ENCODE results near the gene RIMKLA.

The RIMKLA gene

GRCh38 chr1:42418516-42418915 lies 37.9 kb downstream of the RIMKLA start:
- TF ChIP-seq POLR2A (IDR thresholded peaks at IDR 0.05; ENCODE audit: low read depth, low read length) (no peak), TAF1 (IDR thresholded peaks at IDR 0.05; ENCODE audit: borderline replicate concordance, low read depth, low read length) (no peak), POLR2AphosphoS5 (IDR thresholded peaks at IDR 0.05; ENCODE audit: low read depth, low read length) (no peak)
- DNase-seq (ENCODE audit: insufficient read length) (no peak), FAIRE-seq (no peak)

DNA sequence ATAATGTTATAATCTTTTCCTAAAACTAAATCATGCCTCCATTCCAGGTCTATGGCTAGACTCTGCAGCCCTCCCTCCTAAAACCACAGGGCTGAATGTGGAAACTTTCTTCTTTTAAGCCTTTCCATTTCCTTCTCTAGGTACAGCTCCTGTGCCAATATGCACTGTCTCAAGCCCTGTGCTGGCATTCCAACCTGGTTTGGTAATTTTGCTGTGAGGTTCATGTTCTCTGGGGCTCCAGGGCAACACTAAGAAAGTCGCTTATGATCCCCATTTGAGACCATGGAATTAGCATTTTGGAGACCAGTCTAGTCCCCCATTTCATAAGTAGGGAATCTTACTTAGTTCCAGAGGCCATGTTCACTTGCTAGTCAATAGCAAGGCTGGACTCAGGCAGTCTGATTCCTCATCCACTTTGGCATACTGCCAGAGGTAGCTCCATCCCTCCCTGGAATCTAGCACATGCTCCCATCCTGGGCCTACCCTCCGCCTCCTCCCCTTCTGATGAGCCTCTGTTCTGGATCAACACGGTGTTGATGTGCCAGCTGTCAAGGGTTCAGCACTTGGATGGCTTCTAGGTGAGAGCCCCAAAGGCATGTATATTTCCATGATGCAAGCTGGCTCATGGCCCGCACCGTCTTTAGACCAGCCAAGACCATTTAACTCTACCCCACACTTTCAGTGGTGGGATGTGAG lies 38.7 kb downstream of the RIMKLA start:
- FAIRE-seq (no peak), DNase-seq (ENCODE audit: insufficient read length) (no peak)
- TF ChIP-seq POLR2AphosphoS5 (IDR thresholded peaks at IDR 0.05; ENCODE audit: low read depth, low read length) = no peak
- no peak for TF ChIP-seq POLR2A (IDR thresholded peaks at IDR 0.05; ENCODE audit: low read depth, low read length)
- TF ChIP-seq TAF1 (IDR thresholded peaks at IDR 0.05; ENCODE audit: borderline replicate concordance, low read depth, low read length) = no peak

- FAIRE-seq (no peak), DNase-seq (ENCODE audit: insufficient read length) (no peak)
Observed at GRCh38 chr1:42420121-42420520, 39.5 kb downstream of the RIMKLA start.

GRCh38 chr1:42420911-42421585 lies 40.5 kb downstream of the RIMKLA start:
- FAIRE-seq (no peak), DNase-seq (ENCODE audit: insufficient read length) (no peak)
- TF ChIP-seq POLR2A (IDR thresholded peaks at IDR 0.05; ENCODE audit: low read depth, low read length) (no peak), TAF1 (IDR thresholded peaks at IDR 0.05; ENCODE audit: borderline replicate concordance, low read depth, low read length) (no peak), POLR2AphosphoS5 (IDR thresholded peaks at IDR 0.05; ENCODE audit: low read depth, low read length) (no peak)

More at GRCh38 chr1:42420121-42420520, 39.5 kb downstream of the RIMKLA start:
- TF ChIP-seq TAF1 (IDR thresholded peaks at IDR 0.05; ENCODE audit: borderline replicate concordance, low read depth, low read length) (no peak), POLR2A (IDR thresholded peaks at IDR 0.05; ENCODE audit: low read depth, low read length) (no peak), POLR2AphosphoS5 (IDR thresholded peaks at IDR 0.05; ENCODE audit: low read depth, low read length) (no peak)

DNA sequence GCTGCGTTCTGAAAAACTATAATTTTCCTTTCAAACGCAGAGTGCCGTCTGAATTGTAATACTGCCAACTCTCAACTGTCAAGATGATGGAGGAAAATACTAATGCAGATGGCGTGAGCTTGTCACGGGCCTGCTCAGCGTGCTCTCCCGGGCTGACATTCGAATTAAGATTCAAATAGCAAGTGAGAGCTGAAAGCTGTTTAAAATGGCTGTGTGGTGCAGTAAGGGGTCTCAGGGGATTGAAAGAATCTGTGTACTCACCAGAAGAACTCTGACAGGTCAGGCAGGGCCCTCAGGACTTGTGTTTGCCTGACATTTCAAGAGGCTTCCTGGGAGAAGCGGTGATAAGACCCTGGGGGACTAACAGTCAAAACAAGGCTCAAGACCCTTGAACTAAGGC lies 42.1 kb downstream of the RIMKLA start:
- DNase-seq (ENCODE audit: insufficient read length) (no peak), FAIRE-seq (no peak)
- TF ChIP-seq POLR2AphosphoS5 (IDR thresholded peaks at IDR 0.05; ENCODE audit: low read depth, low read length) (no peak), POLR2A (IDR thresholded peaks at IDR 0.05; ENCODE audit: low read depth, low read length) (no peak), TAF1 (IDR thresholded peaks at IDR 0.05; ENCODE audit: borderline replicate concordance, low read depth, low read length) (no peak)

- DNase-seq (ENCODE audit: insufficient read length) (no peak), FAIRE-seq (no peak)
- TF ChIP-seq TAF1 (IDR thresholded peaks at IDR 0.05; ENCODE audit: borderline replicate concordance, low read depth, low read length) (no peak), POLR2A (IDR thresholded peaks at IDR 0.05; ENCODE audit: low read depth, low read length) (no peak), POLR2AphosphoS5 (IDR thresholded peaks at IDR 0.05; ENCODE audit: low read depth, low read length) (no peak)
Observed at GRCh38 chr1:42423681-42424080, 43.1 kb downstream of the RIMKLA start.

DNA sequence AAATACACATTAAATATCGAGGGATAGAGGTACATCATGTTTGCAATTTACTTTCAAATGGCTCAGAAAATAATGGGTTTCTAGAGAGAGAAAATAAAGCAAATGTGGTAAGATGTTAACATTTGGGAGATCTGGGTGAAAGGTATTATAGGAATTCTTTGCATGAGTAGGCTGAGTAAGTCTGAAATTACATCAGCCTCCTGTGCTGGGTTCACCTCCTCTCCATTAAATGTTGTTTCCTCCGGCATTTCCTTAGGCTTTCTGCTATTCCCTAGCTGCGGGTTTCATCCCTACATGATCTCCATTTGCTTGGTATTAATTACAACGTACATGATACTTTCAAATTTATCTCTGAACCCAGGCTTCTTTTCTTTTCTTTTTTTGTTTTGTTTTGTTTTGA lies 43.6 kb downstream of the RIMKLA start:
- DNase-seq (ENCODE audit: insufficient read length) = no peak
- TF ChIP-seq POLR2AphosphoS5 (IDR thresholded peaks at IDR 0.05; ENCODE audit: low read depth, low read length) = no peak
- no peak for TF ChIP-seq POLR2A (IDR thresholded peaks at IDR 0.05; ENCODE audit: low read depth, low read length)
- no peak for TF ChIP-seq TAF1 (IDR thresholded peaks at IDR 0.05; ENCODE audit: borderline replicate concordance, low read depth, low read length)
- FAIRE-seq = no peak

DNA sequence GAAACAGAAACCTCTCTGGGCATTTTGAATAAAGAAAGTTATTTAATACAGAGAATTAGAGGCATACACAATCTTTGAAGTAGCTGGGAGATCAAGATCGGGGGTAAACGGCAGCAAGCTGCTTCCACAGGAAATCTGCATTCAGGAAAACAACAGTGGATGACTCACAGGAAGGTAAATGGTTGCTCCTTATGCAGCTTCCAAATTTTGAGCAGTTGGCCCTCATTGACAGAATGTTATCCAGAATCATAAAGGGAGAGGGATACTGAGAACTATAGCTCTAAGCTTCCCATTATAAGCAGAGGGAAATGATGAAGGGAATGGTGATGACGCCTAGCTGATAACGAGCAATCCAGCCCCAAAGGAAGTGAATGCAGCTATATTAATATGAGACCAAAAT lies 46.6 kb downstream of the RIMKLA start:
- DNase-seq (ENCODE audit: insufficient read length) = no peak
- FAIRE-seq = no peak
- no peak for TF ChIP-seq POLR2AphosphoS5 (IDR thresholded peaks at IDR 0.05; ENCODE audit: low read depth, low read length)
- TF ChIP-seq TAF1 (IDR thresholded peaks at IDR 0.05; ENCODE audit: borderline replicate concordance, low read depth, low read length) = no peak
- TF ChIP-seq POLR2A (IDR thresholded peaks at IDR 0.05; ENCODE audit: low read depth, low read length) = no peak

DNA sequence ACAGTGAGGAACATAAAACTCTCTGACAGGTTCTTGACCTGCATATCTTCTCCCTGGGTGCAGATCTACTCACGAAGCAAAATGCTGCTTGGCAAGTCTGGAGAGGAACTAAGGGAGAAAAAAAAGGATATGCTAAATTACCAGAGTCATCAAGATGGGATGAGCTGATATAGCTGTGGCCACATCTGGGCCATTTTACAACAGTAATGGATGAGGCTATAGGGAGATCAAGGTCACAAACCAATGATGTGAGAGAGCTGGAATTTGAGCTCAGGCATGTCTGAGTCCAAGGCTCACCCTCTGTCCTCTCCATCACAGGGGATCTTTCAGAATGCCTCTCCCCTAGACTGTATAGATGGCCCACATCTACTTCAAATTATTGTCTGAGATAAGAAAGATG lies 49.0 kb downstream of the RIMKLA start:
- DNase-seq (ENCODE audit: insufficient read length) = no peak
- TF ChIP-seq POLR2A (IDR thresholded peaks at IDR 0.05; ENCODE audit: low read depth, low read length) (no peak), TAF1 (IDR thresholded peaks at IDR 0.05; ENCODE audit: borderline replicate concordance, low read depth, low read length) (no peak), POLR2AphosphoS5 (IDR thresholded peaks at IDR 0.05; ENCODE audit: low read depth, low read length) (no peak)
- FAIRE-seq = no peak

- TF ChIP-seq TAF1 (IDR thresholded peaks at IDR 0.05; ENCODE audit: borderline replicate concordance, low read depth, low read length) = no peak
- TF ChIP-seq POLR2AphosphoS5 (IDR thresholded peaks at IDR 0.05; ENCODE audit: low read depth, low read length) = no peak
- no peak for TF ChIP-seq POLR2A (IDR thresholded peaks at IDR 0.05; ENCODE audit: low read depth, low read length)
- FAIRE-seq (no peak), DNase-seq (ENCODE audit: insufficient read length) (no peak)
Observed at GRCh38 chr1:42430286-42431135, 49.9 kb downstream of the RIMKLA start.

- TF ChIP-seq POLR2A (IDR thresholded peaks at IDR 0.05; ENCODE audit: low read depth, low read length) = no peak
- no peak for TF ChIP-seq TAF1 (IDR thresholded peaks at IDR 0.05; ENCODE audit: borderline replicate concordance, low read depth, low read length)
- TF ChIP-seq POLR2AphosphoS5 (IDR thresholded peaks at IDR 0.05; ENCODE audit: low read depth, low read length) = no peak
- FAIRE-seq (no peak), DNase-seq (ENCODE audit: insufficient read length) (no peak)
Observed at GRCh38 chr1:42431514-42431913, 50.9 kb downstream of the RIMKLA start.

Data from GM12892 (cell line).